Measurements from ENCODE around the gene ANO1. TPM values are rescaled to one million over a fixed set of nuclear protein-coding genes. Genes with fewer than 3 reads are reported as not detected.

Gene ANO1
- total RNA-seq, 6 experiments from 2014 or later: 32.1 to 292 (median 78.0) TPM

GRCh38 chr11:70133771-70134335 is 55.7 kb downstream of the ANO1 start:
- H3K9me3 ChIP-seq: no peaks in the 10 kb centered on the region
- peaks cover 0 to 6% (median 3%) of the 10 kb centered on the region in 4 donors for H3K4me1 ChIP-seq
- intact Hi-C loops (cut with DNase I): no loop called here
- no peak overlapping the region for H3K4me3 ChIP-seq
- H3K27ac ChIP-seq: no peak overlapping the region
- WGBS (ENCODE audit: insufficient coverage, low coverage, low lambda C conversion rate, missing lambda C conversion rate): 57% methylated on average over 4 of the region's 16 CpGs
- no peaks in the 10 kb centered on the region for H3K27me3 ChIP-seq
- ATAC-seq: no peak
- no peak for TF ChIP-seq POLR2A (IDR thresholded peaks at IDR 0.05)
- TF ChIP-seq, protein P1, sequence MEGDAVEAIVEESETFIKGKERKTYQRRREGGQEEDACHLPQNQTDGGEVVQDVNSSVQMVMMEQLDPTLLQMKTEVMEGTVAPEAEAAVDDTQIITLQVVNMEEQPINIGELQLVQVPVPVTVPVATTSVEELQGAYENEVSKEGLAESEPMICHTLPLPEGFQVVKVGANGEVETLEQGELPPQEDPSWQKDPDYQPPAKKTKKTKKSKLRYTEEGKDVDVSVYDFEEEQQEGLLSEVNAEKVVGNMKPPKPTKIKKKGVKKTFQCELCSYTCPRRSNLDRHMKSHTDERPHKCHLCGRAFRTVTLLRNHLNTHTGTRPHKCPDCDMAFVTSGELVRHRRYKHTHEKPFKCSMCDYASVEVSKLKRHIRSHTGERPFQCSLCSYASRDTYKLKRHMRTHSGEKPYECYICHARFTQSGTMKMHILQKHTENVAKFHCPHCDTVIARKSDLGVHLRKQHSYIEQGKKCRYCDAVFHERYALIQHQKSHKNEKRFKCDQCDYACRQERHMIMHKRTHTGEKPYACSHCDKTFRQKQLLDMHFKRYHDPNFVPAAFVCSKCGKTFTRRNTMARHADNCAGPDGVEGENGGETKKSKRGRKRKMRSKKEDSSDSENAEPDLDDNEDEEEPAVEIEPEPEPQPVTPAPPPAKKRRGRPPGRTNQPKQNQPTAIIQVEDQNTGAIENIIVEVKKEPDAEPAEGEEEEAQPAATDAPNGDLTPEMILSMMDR (IDR thresholded peaks at IDR 0.05): no peak
- no peak for DNase-seq
- peaks cover 0 to 65% (median 13%) of the 10 kb centered on the region in 4 donors for H3K36me3 ChIP-seq

- DNase-seq (no peak), ATAC-seq (no peak)
- WGBS (ENCODE audit: insufficient coverage, low coverage, low lambda C conversion rate, missing lambda C conversion rate): 82% methylated on average over 3 of the region's 14 CpGs
- H3K27ac ChIP-seq: no peak overlapping the region
- no peaks in the 10 kb centered on the region for H3K9me3 ChIP-seq
- TF ChIP-seq, protein P1 (IDR thresholded peaks at IDR 0.05): no peak
- TF ChIP-seq POLR2A (IDR thresholded peaks at IDR 0.05): no peak
- no peaks in the 10 kb centered on the region for H3K27me3 ChIP-seq
- no peaks in the 10 kb centered on the region for H3K4me1 ChIP-seq
- intact Hi-C loops (cut with DNase I): no loop called here
- H3K36me3 ChIP-seq: peaks cover 0 to 65% (median 13%) of the 10 kb centered on the region in 4 donors
- H3K4me3 ChIP-seq: no peak overlapping the region
Observed at GRCh38 chr11:70134490-70134889, 56.4 kb downstream of the ANO1 start.

- Histone ChIP-seq H3K9me3 (no peaks in the 10 kb centered on the region), H3K27ac (no peak overlapping the region), H3K27me3 (no peaks in the 10 kb centered on the region), H3K4me3 (no peak overlapping the region), H3K4me1 (no peaks in the 10 kb centered on the region), H3K36me3 (peaks cover 0 to 70% (median 17%) of the 10 kb centered on the region in 4 donors)
- no peak for ATAC-seq
- TF ChIP-seq, protein P1 (IDR thresholded peaks at IDR 0.05): no peak
- TF ChIP-seq POLR2A (IDR thresholded peaks at IDR 0.05): no peak
- intact Hi-C loops (cut with DNase I): no loop called here
- 88% methylated on average over 3 of the region's 8 CpGs for WGBS (ENCODE audit: insufficient coverage, low coverage, low lambda C conversion rate, missing lambda C conversion rate)
- DNase-seq: no peak
Observed at GRCh38 chr11:70135142-70135541, 57.0 kb downstream of the ANO1 start.

GRCh38 chr11:70135625-70136059 is 57.5 kb downstream of the ANO1 start:
- ATAC-seq (no peak), DNase-seq (no peak)
- intact Hi-C loops (cut with DNase I): no loop called here
- no peak for TF ChIP-seq POLR2A (IDR thresholded peaks at IDR 0.05)
- Histone ChIP-seq H3K27ac (no peak overlapping the region), H3K36me3 (peaks cover 0 to 68% (median 19%) of the 10 kb centered on the region in 4 donors), H3K4me1 (no peaks in the 10 kb centered on the region), H3K27me3 (no peaks in the 10 kb centered on the region), H3K4me3 (no peak overlapping the region), H3K9me3 (no peaks in the 10 kb centered on the region)
- 47% methylated on average over 4 of the region's 15 CpGs for WGBS (ENCODE audit: insufficient coverage, low coverage, low lambda C conversion rate, missing lambda C conversion rate)

DNA sequence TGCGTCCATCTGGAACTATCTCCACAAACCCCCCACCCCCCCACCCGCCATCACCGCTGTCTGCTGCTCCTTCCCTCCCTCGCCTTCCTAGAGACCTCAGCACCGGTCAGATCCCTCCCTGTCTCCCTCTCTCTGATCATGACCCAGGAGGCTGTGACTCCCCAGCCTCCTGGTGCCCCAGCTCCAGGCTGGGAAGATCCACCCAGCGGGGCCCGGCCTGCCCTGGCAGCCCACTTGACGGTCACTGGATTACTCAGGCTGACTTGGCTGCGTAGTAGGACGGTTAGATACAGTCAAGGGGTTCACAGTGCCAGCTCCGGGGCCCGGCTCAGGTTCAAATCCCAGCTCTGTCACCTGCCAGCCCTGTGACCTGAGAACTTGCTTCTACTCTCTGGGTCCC is 59.3 kb downstream of the ANO1 start:
- no peak overlapping the region for H3K4me3 ChIP-seq
- H3K9me3 ChIP-seq: no peaks in the 10 kb centered on the region
- TF ChIP-seq, protein P1 (IDR thresholded peaks at IDR 0.05): no peak
- TF ChIP-seq POLR2A (IDR thresholded peaks at IDR 0.05): no peak
- 84% methylated on average over 6 of the region's 12 CpGs for WGBS (ENCODE audit: insufficient coverage, low coverage, low lambda C conversion rate, missing lambda C conversion rate)
- ATAC-seq: no peak
- no peak overlapping the region for H3K27ac ChIP-seq
- no peak for DNase-seq
- H3K27me3 ChIP-seq: no peaks in the 10 kb centered on the region
- intact Hi-C loops (cut with DNase I): no loop called here
- peaks cover 0 to 70% (median 20%) of the 10 kb centered on the region in 4 donors for H3K36me3 ChIP-seq
- H3K4me1 ChIP-seq: no peaks in the 10 kb centered on the region
